Panc1 (cell line): Measurements from ENCODE around the gene IKZF4. TPM values are rescaled to one million over a fixed set of nuclear protein-coding genes. Genes with fewer than 3 reads are reported as not detected.

Source experiments
- ATAC-seq: fragments of 200-7000 bp; cut with Tn5 transposase; 2 replicates; pipeline ENCODE4 v1.9.1; 2020; ENCODE audit warnings: mild to moderate bottlenecking, moderate library complexity
- BruUV-seq: library from RNA; stranded (reverse); fragments of 400-500 nt; replicated peaks from 2 replicates; lab custom pipeline; 2021; lab: Mats Ljungman, UMichigan
- CTCF ChIA-PET: fragments of 300-600 bp; sonication (Branson Sonifier 250); formaldehyde crosslinking; loops from one replicate; lab custom pipeline; 2022; ENCODE audit warnings: antibody characterized with exemption; lab: Charles Lee
- POLR2A ChIA-PET: fragments of 300-600 bp; sonication (Branson Sonifier 250); formaldehyde crosslinking; loops from one replicate; lab custom pipeline; 2022; ENCODE audit warnings: antibody characterized with exemption; lab: Charles Lee
- DNase-seq: peaks from one replicate; pipeline ENCODE4 v3.0.0-alpha.2; 2010; ENCODE audit warnings: low read depth, low spot score
- H3K27ac ChIP-seq: 2 replicates; pipeline ENCODE4 v1.5.1; 2011; ENCODE audit warnings: mild to moderate bottlenecking, low read length, inconsistent platforms
- H3K27me3 ChIP-seq: fragments of 200-500 bp; sonication (Bioruptor generic); 2 replicates; pipeline ENCODE4 v1.6.0; 2014; ENCODE audit warnings: low read length, inconsistent platforms; ENCODE audit not compliant: control insufficient read depth, insufficient read depth
- H3K36me3 ChIP-seq: fragments of 200-500 bp; sonication (Bioruptor generic); 2 replicates; pipeline ENCODE4 v1.5.1; 2014; ENCODE audit warnings: inconsistent platforms, mild to moderate bottlenecking, low read length, moderate library complexity; ENCODE audit not compliant: control insufficient read depth, insufficient read depth
- H3K4me1 ChIP-seq: 2 replicates; pipeline ENCODE4 v1.5.1; 2011; ENCODE audit warnings: inconsistent platforms, mild to moderate bottlenecking, low read length, moderate library complexity; ENCODE audit not compliant: control insufficient read depth, insufficient read depth
- H3K4me3 ChIP-seq, 2 experiments: 2 replicates each; pipeline ENCODE4 v1.5.1; 2011 to 2012; ENCODE audit warnings: low read depth in 2 of 2, low read length in 2 of 2, mild to moderate bottlenecking in 2 of 2, inconsistent platforms in 1 of 2, moderate library complexity in 1 of 2
- H3K9me3 ChIP-seq: fragments of 200-500 bp; sonication (Bioruptor generic); 2 replicates; pipeline ENCODE4 v1.5.1; 2014; ENCODE audit warnings: low read depth, mild to moderate bottlenecking, inconsistent platforms, low read length, moderate library complexity; ENCODE audit not compliant: control insufficient read depth, insufficient read depth
- CTCF ChIP-seq: fragments of 450-650 bp; IDR thresholded peaks from 2 replicates; pipeline ENCODE4 v1.5.1; 2017; ENCODE audit warnings: mild to moderate bottlenecking
- POLR2AphosphoS5 ChIP-seq: IDR thresholded peaks from 2 replicates; pipeline ENCODE4 v1.6.1; 2012; ENCODE audit warnings: mild to moderate bottlenecking, low read depth, low read length, moderate library complexity
- REST ChIP-seq, 2 experiments: IDR thresholded peaks; 2 replicates each; pipeline ENCODE4 v1.6.1; 2011 to 2012; ENCODE audit warnings: low read depth in 2 of 2, control low read depth in 1 of 2, low read length in 1 of 2, mild to moderate bottlenecking in 1 of 2, moderate library complexity in 1 of 2; ENCODE audit not compliant: insufficient read depth in 1 of 2
- SIN3A ChIP-seq: IDR thresholded peaks from 2 replicates; pipeline ENCODE4 v1.6.1; 2012; ENCODE audit warnings: low read depth, mild to moderate bottlenecking, low read length, moderate library complexity, borderline replicate concordance; ENCODE audit not compliant: insufficient read depth
- TCF7L2 ChIP-seq: IDR thresholded peaks from 2 replicates; pipeline ENCODE4 v1.6.1; 2011; ENCODE audit warnings: mild to moderate bottlenecking, low read depth, low read length, inconsistent platforms
- in situ Hi-C: cut with HindIII; loops from 2 replicates; pipeline ENCODE4 v1.10.0; 2016; ENCODE audit warnings: low sequenced_read_pairs, low pct_unique_long_range_greater_than_20kb
- intact Hi-C: fragments of 100-400 bp; cut with micrococcal nuclease; formaldehyde crosslinking; loops from one replicate; pipeline ENCODE4 v1.10.0; 2022; ENCODE audit not compliant: unreplicated experiment
- total RNA-seq: library from RNA; stranded (reverse); gene quantifications from one replicate; pipeline ENCODE4 v1.2.1, GENCODE V29; 2021; ENCODE audit not compliant: unreplicated experiment

The IKZF4 gene
- total RNA-seq, 1 experiment from 2014 or later, result 6.9 TPM

GRCh38 chr12:56078931-56079722 is 58.3 kb downstream of the IKZF4 start:
- BruUV-seq, result no TSS peak
- TF ChIP-seq POLR2AphosphoS5 (0 out of 2 replicates have a peak, but pooled peaks have one; percentile 44), TCF7L2 (no peak), SIN3A (peak; percentile 37; the same call in 1 of the 2 replicates), CTCF (peak; percentile 96), REST (IDR thresholded peaks at IDR 0.05; ENCODE audit: insufficient read depth in 1 of 2, low read depth in 2 of 2, low read length in 1 of 2) (no peak)
- no peaks in the 10 kb centered on the region for H3K27me3 ChIP-seq
- peak; percentile 83 for DNase-seq
- ChIA-PET POLR2A (interaction anchor here (0.5 to 0.6 kb wide), 2 partner anchors 29 to 100 kb away, joined by 3 to 4 read pairs; no protein-coding TSS in a partner anchor), CTCF (no interaction called here)
- H3K9me3 ChIP-seq, result no peaks in the 10 kb centered on the region
- peak overlapping the region; percentile 82 for H3K27ac ChIP-seq
- peak; percentile 95 for ATAC-seq
- peaks cover 6% of the 10 kb centered on the region for H3K4me1 ChIP-seq
- H3K36me3 ChIP-seq, result no peaks in the 10 kb centered on the region; the same call in 1 of the 2 replicates
- in situ Hi-C loops, result no loop called here
- intact Hi-C loops, result no loop called here
- peak overlapping the region; percentile 58 to 84 for H3K4me3 ChIP-seq

GRCh38 chr12:56079723-56080555 is 59.1 kb downstream of the IKZF4 start, which contains the start of gene ERBB3:
ERBB3 (plus strand) TSS chr12:56080165; CDS start chr12:56080301, 136 bp downstream.
- H3K4me3 ChIP-seq, result peak within 1 kb of the TSS; percentile 58 to 84
- in situ Hi-C loops (no loop called here), intact Hi-C loops (no loop called here)
- H3K27ac ChIP-seq, result peak within 1 kb of the TSS; percentile 82
- DNase-seq (peak; percentile 36), ATAC-seq (peak; percentile 69)
- H3K36me3 ChIP-seq, result no peaks in the 10 kb centered on the region; the same call in 1 of the 2 replicates
- CTCF ChIA-PET, result no interaction called here
- H3K9me3 ChIP-seq, result no peaks in the 10 kb centered on the region
- POLR2A ChIA-PET, result interaction anchor here (0.5 kb wide), 1 partner anchor 30 kb away, joined by 4 read pairs; no protein-coding TSS in a partner anchor
- TF ChIP-seq CTCF (no peak), SIN3A (no peak), REST (IDR thresholded peaks at IDR 0.05; ENCODE audit: insufficient read depth in 1 of 2, low read depth in 2 of 2, low read length in 1 of 2) (no peak), POLR2AphosphoS5 (no peak), TCF7L2 (no peak)
- H3K27me3 ChIP-seq, result no peaks in the 10 kb centered on the region
- BruUV-seq, result no TSS peak
- peaks cover 6% of the 10 kb centered on the region for H3K4me1 ChIP-seq
